Skin of body (tissue), 2 donors: ENCODE measurements around the gene GALNT5. TPM values are rescaled to one million over a fixed set of nuclear protein-coding genes. Genes with fewer than 3 reads are reported as not detected.
"Not testable (repeated sequence)": the region's sequence is repeated elsewhere in the genome, so short reads cannot be mapped to it uniquely, and the experiment has no call there.

Source experiments
- DNase-seq: peaks from one replicate; lab custom pipeline; 2025; lab: John Stamatoyannopoulos, UW
- total RNA-seq: library from RNA; depleted of rRNA; stranded (reverse); fragments of >200 nt; gene quantifications from one replicate; pipeline ENCODE4 v1.2.3, GENCODE V29; 2014

GALNT5 gene, protein sequence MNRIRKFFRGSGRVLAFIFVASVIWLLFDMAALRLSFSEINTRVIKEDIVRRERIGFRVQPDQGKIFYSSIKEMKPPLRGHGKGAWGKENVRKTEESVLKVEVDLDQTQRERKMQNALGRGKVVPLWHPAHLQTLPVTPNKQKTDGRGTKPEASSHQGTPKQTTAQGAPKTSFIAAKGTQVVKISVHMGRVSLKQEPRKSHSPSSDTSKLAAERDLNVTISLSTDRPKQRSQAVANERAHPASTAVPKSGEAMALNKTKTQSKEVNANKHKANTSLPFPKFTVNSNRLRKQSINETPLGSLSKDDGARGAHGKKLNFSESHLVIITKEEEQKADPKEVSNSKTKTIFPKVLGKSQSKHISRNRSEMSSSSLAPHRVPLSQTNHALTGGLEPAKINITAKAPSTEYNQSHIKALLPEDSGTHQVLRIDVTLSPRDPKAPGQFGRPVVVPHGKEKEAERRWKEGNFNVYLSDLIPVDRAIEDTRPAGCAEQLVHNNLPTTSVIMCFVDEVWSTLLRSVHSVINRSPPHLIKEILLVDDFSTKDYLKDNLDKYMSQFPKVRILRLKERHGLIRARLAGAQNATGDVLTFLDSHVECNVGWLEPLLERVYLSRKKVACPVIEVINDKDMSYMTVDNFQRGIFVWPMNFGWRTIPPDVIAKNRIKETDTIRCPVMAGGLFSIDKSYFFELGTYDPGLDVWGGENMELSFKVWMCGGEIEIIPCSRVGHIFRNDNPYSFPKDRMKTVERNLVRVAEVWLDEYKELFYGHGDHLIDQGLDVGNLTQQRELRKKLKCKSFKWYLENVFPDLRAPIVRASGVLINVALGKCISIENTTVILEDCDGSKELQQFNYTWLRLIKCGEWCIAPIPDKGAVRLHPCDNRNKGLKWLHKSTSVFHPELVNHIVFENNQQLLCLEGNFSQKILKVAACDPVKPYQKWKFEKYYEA
- 8.3 TPM for total RNA-seq

DNA sequence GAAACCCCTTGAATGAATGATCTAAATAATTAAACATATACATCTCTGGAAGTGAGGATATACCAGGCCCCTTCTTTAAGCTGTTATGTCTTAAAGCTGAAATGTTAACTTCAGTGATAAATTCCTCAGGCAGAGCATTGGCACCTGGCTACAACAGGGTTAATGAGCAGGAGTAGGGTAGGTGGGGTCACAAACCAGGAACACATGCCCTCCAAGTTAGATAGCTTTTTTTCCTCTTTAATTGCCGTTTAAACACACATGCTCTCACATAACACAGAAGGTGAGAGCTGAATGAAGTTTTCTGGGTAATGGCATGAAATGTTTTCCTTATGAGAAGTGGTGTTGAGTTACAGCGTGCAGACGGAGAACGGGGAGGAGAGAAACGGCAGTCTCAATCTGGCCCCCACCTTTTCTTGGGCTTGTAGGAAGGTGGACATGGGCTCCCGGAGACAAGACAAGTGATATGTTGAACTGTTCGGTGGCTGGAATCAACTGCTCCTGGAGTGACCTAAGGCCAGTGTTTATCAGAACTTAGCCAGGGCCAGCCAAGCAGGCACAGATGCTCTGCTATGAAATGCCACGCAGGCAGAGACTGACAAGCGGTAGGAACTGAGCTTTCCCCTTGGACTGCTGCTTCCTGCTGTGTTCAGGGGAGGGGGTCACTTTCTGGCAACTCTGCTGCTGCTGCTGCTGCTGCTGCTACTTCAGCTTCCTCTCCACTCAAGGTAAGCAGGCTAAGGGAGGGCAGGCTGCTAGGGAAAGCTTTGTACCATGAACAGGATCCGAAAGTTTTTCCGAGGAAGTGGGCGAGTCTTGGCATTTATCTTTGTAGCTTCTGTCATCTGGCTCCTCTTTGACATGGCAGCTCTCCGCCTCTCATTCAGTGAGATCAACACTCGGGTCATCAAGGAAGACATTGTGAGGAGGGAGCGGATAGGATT lies at the start of gene GALNT5:
Gene GALNT5, plus strand, starts transcription at position 394 of the 941 bp plus-strand sequence. Its CDS starts 378 bp downstream, at position 772.
- DNase-seq = peak; percentile 45

- DNase-seq = no peak
Measured at GRCh38 chr2:157216286-157216965, 41.1 kb upstream of the GALNT5 start.

GRCh38 chr2:157217409-157217808 lies 40.1 kb upstream of the GALNT5 start:
- no peak for DNase-seq

DNA sequence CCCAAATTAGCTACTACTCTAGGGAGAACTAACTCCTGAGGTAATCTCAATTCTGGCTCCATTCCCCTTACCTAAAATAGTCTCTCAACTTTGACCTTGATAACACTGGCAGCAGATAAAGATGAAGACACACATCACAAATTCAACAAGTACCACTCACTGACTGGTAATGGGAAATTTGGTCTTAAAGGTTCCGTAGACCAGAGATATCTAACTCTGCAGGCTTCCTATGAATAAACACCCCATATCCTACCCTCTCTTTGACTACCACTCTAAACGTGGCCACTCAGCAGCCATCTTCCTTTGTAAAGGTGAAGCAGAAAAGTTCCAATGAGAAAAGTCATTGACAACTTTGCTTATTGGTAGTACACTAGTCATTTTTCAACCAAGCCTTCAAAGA lies 38.6 kb upstream of the GALNT5 start:
- no peak for DNase-seq

GRCh38 chr2:157220502-157220901 lies 37.0 kb upstream of the GALNT5 start:
- no peak for DNase-seq

DNA sequence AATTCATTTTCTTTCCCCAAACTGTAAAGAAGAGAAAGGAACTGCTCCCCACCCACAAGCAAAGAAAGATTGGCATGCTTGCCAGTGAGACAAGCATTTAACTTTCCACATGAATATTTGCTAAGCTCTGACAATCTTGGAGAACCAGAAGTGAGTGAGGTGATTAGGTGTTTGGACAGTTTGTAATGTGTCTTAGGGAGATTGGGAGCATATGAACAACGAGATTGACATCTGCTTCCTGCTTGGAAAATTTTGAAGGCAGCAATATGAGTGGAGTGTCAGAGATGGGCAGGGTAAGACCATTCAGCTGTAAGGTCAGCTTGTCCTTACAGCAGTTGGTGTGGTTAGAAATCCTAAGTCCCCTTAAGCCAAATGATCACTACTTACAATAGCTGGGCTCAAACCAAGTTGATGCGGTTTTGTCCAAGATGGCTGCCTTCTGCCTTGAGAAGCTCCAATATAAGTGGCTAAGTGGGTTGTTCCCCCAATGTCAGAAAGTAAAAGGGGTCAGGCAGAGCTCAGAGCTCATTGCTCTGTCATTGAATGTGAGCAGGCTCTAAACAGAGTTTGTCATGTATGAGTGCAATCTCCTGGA lies 36.0 kb upstream of the GALNT5 start:
- DNase-seq = no peak

GRCh38 chr2:157223624-157224205 lies 33.8 kb upstream of the GALNT5 start:
- DNase-seq = no peak

GRCh38 chr2:157224448-157224847 lies 33.1 kb upstream of the GALNT5 start:
- not testable (repeated sequence) for DNase-seq

DNA sequence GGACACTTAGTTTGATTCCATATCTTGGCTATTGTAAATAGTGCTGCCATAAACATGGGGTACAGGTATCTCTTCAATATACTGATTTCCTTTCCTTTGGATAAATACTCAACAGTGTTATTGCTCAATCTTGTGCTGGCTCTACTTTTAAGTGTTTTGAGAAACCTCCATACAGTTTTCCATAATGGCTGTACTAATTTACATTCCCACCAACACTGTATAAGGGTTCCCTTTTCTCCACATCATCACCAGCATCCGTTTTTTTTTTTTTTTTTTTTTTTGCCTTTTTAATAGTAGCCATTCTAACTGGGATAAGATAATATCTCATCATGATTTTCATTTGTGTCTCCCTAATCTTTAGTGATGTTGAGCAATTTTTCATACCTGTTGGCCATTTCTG lies 29.9 kb upstream of the GALNT5 start:
- no peak for DNase-seq

DNA sequence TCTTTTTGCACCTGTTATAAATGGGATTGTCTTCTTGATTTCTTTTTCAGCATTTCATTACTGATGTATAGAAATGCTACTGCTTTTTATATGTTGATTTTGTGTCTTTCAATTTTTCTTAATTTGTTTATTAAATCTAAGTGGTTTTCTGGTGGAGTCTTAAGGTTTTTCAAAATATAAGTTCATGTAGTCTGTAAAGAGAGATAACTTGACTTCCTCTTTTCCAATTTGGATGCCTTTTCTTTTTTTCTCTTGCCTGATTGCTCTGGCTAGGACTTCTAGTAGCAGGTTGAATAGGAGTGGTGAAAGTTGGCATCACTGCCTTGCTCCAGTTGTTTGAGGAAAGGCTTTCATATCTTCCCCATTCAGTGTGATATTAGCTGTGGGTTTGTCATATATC lies 28.6 kb upstream of the GALNT5 start:
- no peak for DNase-seq

- peak; percentile 1 for DNase-seq
Measured at GRCh38 chr2:157229572-157229971, 27.9 kb upstream of the GALNT5 start.

DNA sequence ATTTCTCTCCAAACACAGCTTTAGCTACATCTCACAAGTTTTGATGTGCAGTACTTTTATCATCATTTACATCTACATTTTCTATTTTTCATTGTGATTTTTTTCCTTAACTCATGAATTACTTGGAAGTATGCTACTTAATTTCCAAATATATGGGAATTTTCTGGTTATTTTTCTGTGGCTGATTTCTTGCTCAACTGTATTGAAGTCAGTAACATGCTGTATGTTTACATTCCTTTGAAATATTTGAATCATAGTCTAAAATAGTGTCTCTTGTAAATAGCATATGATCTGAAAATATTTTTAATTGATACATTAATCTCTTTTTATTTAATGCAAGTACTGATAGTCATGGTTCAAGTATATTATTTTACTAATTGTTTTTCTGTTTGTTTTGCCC lies 26.0 kb upstream of the GALNT5 start:
- DNase-seq = no peak

DNA sequence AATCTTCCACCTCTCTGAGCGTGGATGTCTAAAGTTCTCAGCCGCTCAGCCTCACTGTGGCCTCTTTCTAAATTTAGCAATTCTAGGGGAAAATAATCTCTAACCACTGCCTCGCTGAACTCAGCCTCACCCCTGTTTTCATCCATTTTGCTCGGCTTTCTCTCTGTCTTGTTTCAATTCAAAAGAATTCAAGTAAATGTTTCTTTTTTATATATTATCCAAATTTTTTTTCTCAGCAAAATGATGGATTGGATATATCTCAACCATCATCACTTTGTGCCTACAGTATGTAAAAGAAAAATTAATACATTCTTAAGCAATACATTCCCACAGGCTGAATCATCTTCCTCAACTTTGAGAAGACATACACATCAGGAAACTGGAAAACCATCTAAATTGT lies 24.0 kb upstream of the GALNT5 start:
- DNase-seq = no peak

DNA sequence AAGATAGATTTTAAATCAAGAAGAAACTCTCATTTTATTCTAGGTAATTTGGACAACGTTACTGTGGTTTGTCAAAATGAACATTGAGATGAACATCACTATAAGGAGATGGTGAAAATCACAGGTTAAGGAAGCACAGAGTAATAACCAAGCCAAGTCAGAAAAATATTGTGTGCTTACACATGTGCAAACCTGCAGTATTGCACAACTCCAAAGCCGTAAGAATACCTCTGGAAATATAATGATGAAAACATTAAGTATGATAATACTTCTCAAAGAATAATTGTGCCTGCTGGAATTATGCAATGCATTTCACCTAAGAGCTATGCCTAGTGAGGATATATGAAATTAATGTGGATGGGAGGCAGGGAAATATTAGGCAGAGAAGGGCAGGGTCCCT lies 21.1 kb upstream of the GALNT5 start:
- no peak for DNase-seq

DNA sequence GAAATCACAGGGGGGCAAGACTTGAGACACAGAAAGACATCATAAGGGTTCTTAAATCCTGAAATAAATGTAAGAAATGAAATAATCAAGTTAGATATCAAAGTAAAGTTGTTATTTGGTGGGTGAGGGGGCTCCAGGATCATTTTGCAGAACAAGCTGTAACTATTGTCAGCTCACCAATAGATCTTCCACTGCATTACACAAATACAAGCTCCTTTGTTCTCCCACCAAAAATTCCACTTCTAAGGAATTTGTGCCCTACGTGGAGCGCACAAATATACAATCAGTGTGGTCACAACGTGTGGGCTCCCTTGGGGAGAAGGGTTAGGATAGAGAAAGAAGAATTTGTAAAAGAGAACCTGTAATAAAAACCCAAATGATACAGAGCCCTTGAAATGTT lies 19.2 kb upstream of the GALNT5 start:
- no peak for DNase-seq

DNA sequence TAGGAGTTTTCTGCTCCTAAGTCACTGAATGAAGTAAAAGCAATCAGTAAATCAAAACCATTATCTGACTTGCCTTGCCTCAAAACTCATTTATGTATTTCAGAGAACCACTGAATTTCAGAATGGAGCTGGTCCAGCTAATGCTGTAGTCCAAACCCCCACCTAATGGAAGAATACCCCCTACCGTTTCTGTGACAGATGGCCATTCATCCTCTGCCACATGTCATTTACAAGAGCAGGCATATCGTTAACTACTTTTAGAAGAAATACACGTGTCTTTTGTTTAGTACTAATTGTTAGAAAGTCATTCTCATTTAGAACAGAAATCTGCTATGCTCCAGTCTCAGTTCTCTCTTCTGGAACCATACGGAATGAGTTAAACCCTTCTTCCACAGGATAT lies 12.8 kb upstream of the GALNT5 start:
- no peak for DNase-seq

- DNase-seq = no peak
Measured at GRCh38 chr2:157245144-157245840, 12.2 kb upstream of the GALNT5 start.

DNA sequence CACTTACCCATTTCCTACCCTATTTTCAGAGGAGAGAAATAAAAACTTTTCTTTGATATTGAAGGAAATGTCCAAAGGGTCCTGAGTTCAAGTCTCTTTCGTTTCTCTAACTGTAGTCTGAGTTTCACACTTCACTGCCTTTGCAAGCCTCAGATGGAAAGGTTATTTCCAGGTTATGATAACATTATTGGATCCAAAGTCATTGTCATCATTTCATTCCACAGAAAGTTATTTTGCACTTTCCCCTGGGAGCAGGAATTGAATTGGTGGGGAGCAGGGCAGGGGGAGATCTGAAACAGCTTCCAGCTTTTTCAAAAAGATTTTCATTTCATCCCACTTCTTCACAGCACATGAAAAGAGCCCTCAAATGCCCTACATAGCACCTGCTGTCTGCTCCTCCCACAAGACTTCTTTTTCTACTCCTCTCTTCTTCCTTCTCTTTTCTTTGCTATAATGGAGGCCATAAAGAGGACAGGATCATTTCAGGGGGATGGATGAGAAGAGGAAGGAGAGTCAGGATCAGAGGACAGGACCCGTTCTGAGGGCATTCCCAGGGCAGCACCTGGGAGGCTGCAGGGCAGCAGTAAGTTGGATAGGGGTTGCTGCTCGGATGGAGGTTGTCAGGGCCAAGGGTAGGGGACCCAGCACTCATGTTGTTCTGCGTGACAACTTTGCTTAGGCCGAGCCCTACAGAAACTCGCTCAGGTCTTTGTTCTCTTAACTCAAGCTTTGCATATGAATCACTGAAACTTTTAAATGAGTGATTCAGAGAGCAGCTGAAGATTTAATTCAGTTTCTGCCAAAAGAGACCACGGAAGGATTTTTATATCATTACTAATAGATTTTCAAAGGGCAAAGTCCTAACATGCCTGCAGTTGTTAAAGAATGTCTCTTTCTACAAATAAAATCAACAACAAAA lies 11.4 kb upstream of the GALNT5 start:
- DNase-seq = no peak
